HG03060 (cell line): ENCODE results near the gene RBFOX2.

Experiments used
- ATAC-seq: cut with Tn5 transposase; IDR thresholded peaks from one replicate; pipeline ENCODE4 v1.9.1; 2021; ENCODE audit warnings: low read depth, moderate number of reproducible peaks; ENCODE audit not compliant: unreplicated experiment

The RBFOX2 gene

DNA sequence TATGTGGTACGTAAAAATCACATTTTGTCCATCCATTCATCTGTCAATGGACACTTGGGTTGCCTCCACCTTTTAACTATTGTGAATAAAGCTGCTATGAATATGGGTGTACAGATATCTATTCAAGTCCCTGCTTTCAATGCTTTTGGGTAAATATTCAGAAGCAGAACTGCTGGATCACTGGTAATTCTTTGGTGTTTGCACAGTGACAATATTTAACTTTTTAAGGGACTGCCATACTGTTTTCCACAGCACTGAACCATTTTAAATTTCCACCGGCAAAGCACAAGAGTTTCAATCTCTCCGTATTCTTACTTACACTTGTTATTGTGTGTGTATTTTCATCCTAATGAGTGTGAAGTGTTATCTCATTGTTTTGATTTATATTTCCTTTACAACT, 79.4 kb downstream of the RBFOX2 start:
- ATAC-seq = no peak

DNA sequence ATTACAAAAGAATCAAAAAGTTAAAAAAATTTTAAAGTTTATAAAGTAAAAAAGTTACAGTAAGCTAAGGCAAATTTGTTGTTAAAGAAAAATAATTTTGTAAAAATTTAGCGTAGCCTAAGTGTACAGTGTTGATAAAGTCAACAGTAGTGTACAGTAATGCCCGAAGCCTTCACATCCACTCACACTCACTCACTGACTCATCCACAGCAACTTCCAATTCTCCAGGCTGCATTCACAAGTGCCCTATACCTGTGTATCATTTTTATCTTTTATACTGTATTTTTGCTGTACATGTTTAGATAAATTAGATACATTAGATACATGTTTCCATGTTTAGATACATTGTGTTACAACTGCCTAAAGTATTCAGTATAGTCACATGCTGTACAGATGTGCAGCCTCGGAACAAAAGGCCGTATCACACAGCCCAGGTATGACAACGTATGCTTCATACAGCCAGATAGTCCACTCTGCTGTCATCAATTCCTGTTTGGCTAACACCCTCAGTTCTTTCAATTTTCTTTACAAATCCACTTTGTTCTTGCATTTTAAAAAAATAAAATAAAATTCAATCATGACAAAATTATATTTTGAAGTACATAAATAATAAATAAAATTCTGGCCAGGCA, 80.7 kb downstream of the RBFOX2 start:
- ATAC-seq = no peak

DNA sequence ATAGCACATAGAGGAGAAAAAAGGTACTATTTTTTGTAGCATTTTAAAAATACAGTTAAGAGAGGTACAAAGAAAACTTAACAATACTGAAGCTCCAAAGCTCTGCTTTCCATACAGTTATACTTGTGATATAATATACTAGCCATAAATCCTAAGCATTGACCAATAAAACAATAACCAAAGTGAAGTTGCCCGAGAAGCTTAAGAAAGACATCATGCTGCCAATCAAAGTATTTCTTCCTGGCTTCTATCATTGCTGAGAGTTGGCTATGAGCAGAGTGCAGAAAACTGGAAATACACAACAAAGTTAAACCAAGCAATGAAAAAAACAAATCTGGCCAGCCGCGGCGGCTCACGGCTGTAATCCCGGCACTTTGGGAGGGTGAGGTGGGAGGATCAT, 84.2 kb downstream of the RBFOX2 start:
- no peak for ATAC-seq

DNA sequence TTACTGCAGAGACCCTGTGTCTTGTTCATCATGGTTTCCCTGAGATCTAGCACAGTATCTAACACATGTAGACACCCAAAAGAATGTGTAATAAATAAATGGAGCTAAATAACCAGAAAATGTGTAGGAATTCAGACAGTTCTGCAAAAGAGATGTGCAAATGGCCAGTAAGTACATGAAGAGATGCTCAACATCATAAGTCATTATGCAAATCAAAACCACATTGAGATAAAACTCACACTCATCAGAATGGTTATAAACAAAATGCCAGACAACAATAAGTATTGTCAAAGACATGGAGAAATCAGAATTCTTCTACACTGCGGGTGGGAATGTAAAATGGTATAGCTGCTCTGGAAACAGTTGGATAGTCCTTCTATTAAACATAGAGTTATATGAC, 88.5 kb downstream of the RBFOX2 start:
- no peak for ATAC-seq

DNA sequence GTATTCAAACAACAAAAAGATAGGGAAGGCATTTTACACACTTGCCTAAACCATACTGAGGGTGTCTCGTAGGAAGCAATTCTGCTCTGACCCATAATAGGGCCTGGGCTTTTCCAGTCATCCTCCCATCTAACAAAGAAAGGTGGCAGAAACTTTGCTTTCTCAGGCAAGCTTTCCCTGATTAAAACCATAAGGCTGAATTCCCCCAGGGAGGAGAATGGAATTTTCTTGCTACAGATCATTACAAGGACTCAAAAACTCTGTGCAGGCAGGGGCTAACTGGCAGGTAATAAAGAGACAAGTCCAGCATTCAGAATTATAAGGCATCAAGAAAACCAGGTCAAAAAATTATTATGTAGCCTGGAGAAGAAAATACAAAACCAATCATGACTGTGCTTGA, 90.4 kb downstream of the RBFOX2 start:
- ATAC-seq = no peak

DNA sequence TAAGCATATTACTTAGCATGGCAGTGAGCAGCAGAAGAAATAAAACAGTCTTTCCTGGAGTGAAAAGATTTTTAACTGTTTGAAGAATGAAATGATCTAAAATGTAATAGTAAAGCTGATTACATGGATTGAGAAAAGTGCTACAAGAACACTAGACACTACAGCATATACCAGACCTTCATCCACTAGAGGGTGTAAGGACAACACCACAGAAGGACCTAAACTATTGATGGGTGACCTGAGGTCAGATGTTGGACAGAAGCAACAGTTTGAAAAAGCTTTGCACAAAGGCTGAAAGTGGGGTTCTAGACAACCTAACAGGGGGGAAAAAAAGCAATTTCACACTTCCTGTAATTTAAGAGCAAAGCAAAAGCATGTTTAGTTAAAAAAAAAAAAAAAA, 97.7 kb downstream of the RBFOX2 start:
- no peak for ATAC-seq

DNA sequence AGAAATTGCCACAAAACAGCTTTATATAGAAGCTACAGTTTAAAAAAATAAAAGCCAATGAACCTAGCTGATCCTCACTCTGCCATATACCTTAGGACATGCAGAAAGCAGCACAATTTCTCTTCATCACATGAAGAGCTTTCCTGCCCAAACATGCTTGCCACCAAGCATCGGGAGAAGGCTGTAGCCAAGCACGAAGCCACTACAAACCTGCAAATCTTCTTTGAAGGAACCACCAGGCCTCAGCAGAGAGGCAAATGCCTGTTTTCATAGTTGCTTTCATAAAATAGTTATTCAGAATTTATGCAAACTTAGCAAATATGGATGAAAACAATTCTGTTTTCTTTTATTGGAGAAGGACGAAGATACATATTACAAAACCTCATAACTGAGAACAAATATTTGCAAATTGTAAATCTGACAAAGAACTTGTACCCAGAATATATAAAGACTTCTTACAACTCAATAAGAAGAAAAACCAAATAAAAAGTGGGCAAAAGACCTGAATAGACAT, 100.3 kb downstream of the RBFOX2 start:
- no peak for ATAC-seq

DNA sequence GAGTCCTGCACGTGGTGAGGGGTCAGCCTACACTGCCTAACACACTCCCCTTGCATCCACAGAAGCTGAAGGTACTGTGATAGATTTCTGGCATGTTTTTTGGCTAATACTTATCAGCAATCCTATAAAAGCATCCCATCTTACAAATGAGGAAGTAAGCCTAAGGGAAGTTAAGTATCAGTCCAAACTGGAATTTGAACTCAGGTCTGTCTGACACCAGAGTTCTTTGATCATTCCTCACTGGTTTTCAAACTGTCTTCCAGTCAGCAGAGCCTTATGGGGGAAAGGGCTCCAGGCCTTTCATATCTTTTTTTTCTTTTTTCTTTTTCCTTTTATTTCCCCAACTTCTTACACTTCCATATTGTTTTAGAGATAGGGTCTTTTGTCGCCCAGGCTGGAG, 105.6 kb downstream of the RBFOX2 start:
- no peak for ATAC-seq

DNA sequence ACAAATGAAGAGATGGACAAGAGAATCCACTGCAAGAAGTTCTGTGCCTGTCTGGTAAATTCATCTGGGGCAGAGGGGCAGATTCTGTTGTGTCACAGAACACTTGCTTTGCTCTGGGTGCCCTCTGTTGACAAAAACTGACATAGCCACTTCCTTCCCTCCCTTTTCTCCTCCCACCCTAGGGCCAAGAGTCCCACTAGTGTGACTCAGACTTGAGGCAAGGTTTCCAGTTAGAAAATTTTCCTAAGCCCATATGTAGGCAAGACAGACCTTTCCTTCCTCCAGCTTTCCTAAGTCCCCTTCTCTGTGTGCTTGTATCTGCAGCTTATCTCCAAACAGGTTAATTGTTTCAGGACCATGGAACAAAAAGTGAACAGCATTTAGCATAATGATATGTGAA, 106.8 kb downstream of the RBFOX2 start:
- ATAC-seq = no peak

DNA sequence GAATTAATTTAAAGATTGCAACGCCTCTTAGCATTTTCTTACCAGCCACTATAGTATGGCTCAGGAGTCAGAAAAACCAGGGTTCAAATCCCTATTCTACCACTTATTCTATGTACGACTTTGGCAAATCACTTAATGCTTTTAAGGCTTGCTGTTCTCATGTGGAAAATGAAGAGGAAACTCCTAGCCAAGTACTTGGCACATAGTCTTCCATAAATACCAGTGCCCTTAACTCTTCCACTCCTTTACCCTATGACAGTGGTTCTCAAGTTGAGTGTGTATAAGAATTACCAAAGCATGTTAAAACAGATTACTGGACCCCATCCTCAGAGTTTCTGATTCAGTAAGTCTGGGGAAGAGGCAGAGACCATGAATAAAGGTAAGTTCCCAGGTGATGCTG, 107.6 kb downstream of the RBFOX2 start:
- no peak for ATAC-seq

DNA sequence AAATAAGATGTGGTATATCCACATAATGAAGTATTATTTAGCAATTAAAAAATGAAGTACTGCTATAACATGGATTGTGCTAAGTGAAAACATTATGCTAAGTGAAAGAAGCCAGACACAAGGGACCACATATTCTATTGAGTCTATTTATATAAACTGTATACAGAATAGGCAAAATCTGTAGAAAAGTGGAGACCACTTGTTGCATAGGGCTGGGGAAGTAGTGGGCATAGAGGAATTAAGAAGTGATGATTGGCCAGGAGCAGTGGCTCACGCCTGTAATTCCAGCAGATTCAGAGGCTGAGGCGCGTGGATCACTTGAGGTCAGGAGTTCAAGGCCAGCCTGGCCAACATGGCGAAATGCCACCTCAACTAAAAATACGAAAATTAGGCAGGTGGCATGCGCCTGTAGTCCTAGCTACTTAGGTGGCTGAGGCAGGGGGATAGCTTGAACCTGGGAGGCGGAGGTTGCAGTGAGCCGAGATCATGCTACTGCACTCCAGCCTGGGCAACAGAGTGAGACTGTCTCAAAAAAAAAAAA, 109.6 kb downstream of the RBFOX2 start:
- ATAC-seq = no peak

DNA sequence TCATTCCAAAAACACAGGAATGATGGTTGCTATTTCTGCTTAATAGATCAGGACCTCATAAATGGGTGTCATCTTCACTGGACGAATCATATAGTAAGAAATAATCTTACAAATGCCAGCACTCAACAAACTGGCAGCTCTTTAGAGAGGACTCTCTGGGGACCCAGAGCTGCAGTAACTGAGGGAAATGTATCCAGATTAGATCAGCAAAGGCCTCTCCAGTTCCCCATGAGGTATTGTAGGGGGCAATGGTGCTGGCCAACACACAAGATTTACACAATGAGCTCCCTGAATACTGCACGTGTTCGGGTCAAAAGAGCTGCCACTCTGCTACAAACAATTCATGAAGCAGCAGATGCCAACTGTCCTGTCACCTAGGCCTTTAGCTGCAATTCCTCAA, 110.2 kb downstream of the RBFOX2 start:
- no peak for ATAC-seq

DNA sequence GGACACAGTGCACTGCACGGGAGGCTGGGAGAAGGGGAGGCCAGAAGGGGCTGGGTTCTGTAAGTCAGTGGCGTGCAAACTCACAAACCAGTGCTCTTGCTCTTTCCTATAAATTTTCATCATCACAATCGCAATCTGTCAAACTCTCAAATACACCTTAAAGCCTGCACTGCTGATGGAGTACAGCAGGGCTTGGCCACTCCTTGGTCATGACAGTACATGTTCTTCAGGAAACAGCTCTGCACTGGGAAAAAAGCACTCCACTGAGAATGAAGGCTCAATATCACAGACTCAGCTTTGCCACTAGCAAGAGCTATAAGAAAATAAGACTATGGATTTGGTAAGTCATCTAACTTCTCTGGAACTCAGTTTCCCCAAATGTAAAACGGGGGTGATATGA, 111.0 kb downstream of the RBFOX2 start:
- ATAC-seq = no peak

DNA sequence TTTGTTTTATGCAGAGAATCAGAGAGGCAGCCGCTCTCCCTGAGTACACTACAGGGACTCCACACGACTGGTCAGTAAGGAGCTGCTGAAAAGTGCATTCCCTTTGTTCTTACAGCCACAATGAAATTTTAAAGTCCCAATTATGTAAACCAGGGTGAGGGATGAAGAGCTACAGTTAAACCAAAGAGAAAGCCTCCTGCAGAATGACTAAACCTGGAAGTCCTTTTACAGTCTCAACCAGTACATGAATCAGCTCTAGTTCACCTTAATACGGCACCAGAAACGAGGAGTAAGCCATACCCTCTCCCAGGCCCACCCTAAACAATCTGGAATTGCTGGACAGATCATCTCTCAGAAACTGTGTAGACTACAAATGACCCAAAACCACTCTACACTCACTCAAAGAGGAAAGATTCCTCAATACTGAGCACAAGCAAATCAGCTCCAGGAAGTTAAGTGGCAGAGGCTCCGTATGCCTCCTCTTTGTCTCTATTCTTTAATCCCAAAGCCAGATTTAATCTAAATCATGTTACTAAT, 113.1 kb downstream of the RBFOX2 start:
- ATAC-seq = no peak

DNA sequence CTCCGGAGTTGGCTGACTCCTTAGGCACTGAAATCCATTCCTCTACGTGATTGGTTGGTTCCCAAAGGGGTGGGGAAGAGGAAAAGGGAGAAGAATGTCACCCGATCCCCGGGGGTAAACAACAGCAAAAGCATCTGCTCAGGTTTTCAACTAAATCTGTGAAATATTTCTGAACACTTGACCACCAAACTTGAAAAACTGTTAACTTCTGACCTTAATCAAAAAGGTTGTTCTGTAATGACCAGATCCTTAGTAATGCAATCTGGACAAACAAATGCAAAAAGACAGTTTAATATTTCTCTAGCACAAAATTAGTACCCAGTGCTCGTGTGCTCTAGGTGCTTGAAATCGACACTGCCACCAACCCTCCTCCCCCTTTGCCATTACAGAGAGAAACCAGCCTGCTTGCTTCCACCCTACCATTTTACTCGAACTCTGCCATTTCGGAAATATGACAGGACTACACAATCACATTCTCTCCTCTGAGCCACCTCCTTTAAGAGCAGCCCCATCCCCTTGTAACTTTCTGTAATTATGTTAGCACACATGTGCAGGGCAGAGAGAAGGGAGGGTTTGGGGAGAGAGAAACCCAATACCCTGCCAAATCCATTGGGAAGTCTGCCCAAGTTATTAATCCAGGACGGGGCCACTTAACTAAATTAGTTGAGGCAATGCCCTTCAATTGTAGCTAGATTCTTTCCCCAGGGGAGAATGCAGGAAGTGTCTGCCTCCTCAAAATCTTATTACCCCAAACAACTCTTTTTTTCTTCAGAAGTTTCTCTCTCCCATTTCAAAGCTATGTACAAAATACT, 113.8 kb downstream of the RBFOX2 start:
- ATAC-seq = no peak

DNA sequence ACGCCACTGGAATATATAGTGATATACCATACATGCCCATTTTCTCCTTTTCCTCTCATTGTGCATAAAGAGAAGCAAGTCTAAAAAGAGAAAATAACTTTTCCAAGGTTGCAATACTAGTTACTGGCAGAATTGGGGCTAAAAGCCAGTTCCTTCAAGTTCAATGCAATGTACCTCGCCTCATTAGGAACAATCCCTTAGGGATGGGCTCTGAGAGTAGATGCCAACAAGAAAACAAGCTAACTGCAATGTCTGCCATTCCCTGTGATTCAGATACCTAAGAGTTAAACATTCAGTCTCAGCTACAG, 114.3 kb downstream of the RBFOX2 start:
- ATAC-seq = no peak

DNA sequence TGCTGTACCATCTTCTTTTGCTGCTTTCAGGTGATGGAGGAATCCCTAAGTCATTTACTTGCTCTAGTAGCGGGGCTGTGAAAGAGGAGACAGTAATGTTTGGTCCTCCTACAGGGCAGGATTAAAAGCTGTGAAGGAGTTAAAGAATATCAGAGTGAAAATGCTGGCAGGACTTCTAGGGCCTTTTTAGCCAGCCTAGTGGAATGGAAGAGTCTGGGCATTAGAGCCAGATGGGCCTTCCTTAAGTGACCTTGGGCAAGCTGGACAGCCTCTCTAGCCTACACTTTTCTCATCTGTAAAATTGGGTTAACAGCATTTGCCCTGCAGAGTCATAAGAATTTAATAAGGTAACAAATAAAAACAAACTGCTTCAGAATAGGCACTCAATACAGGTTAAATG, 114.7 kb downstream of the RBFOX2 start:
- no peak for ATAC-seq

DNA sequence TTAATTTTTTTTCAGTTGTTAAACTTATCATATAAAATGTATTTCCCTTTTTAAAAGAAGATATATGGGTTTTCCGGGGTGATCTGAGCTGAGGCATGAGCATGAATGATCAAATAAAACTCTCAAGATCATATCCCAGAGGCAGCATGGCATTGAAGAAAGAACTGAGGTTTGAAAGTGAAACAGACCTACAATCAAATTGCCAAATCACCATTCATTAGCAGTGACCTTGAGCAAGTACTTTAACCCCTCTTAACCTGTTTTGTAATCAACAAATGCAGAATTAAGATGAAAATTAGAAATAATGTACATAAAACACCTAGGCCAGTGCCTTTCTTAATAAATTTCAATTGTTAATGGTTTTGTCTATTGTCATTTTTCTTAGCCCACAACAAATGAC, 116.0 kb downstream of the RBFOX2 start:
- no peak for ATAC-seq

DNA sequence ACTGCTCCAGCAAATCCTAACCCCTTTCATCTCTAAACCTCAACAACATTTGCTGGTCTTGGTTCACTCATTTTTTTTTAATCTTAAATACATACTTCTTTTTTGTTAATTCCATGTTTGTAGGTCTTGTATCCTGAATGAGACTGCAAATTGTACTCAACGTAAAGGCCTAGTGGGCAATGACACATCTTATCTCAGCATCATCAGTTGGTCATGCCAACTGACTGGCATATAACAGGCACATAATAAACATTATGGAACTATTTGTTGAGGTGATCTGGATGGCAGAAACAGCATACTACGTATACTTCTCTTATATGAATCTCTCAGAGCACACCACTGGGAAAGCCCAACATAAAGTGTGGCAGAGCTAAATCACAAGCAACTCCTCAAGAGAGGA, 116.7 kb downstream of the RBFOX2 start:
- no peak for ATAC-seq

DNA sequence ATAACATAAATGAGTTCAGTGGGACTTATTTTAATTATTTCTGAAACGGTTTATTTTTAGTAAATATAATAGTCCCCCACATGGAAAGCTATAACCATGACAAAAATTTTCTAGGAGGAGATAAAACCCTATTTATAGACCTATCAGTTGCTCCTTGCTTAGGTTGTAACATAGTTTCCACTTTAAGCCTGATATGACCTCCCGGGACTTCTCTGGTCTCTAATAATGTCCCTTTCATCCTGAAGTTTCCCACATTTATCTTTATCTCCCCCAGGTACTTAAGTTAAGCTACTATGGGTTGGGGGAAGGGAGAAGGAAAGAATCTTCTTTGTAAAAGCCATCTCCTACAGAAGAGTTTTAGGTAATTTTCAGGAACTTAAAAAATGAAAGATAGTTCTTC, 117.7 kb downstream of the RBFOX2 start:
- ATAC-seq = no peak

DNA sequence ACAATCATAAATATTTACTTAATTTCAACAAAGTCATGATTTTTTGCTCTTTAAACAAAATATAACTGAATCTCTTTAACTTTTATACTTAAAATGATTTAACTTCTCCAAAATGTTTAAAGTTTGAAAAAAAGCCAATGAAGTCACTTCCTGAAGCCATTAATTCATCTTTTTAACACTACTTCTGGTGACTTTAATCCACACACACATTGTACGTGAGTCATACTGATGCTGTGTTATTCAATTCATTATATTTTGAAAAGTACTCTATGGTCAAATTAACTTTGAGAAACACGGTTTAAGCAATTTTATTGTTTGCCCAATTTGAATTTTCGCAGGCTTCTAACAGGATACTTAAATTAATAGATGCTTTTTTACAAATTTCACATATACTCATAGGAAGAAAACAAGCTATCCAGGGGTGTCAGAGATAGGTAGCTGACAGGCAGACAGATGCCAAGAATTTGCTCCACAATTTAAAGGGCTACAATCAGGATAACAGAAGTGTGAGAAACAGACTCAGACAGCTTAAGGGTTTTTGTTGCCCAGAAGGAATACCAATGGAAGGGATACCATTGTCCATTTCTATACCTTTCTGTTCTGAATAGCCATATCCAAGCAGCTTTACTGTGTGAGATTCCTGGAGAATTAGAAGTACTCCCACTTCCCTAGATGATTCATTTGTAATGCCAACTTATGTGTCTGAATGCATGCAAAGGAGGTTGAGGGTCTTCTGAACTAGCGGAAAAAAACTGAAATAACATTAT, 118.4 kb downstream of the RBFOX2 start:
- no peak for ATAC-seq
